Mucosa of gallbladder (tissue), 1 donor: ENCODE measurements around the gene LRRC32. TPM values are rescaled to one million over a fixed set of nuclear protein-coding genes. Genes with fewer than 3 reads are reported as not detected.

Experiments used
- DNase-seq: peaks from one replicate; pipeline ENCODE4 v3.0.0-alpha.2; 2020; ENCODE audit warnings: low spot score
- total RNA-seq: library from RNA; stranded (reverse); gene quantifications from one replicate; pipeline ENCODE4 v1.2.1, GENCODE V29; 2021
- donor health status: DM: no; HTN: no; CAD: no.

LRRC32 gene
- total RNA-seq, 1 donor from 2014 or later = 33.2 TPM

GRCh38 chr11:76662656-76663485, 7.7 kb downstream of the LRRC32 start:
- no peak for DNase-seq

- no peak for DNase-seq
Measured at GRCh38 chr11:76661834-76662434, 8.6 kb downstream of the LRRC32 start.

GRCh38 chr11:76661306-76661751, 9.2 kb downstream of the LRRC32 start:
- no peak for DNase-seq

- no peak for DNase-seq
Measured at GRCh38 chr11:76660533-76661305, 9.8 kb downstream of the LRRC32 start.

GRCh38 chr11:76659672-76660532, 10.6 kb downstream of the LRRC32 start:
- DNase-seq = no peak

- DNase-seq = no peak
Measured at GRCh38 chr11:76658651-76659650, 11.6 kb downstream of the LRRC32 start.

- no peak for DNase-seq
Measured at GRCh38 chr11:76658231-76658630, 12.3 kb downstream of the LRRC32 start.

GRCh38 chr11:76657187-76658170, 13.1 kb downstream of the LRRC32 start:
- no peak for DNase-seq

GRCh38 chr11:76656571-76657081, 13.9 kb downstream of the LRRC32 start:
- DNase-seq = no peak

GRCh38 chr11:76656050-76656531, 14.5 kb downstream of the LRRC32 start:
- DNase-seq = no peak

- DNase-seq = no peak
Measured at GRCh38 chr11:76655501-76656049, 15.0 kb downstream of the LRRC32 start.

GRCh38 chr11:76654980-76655379, 15.6 kb downstream of the LRRC32 start:
- DNase-seq = no peak

GRCh38 chr11:76654298-76654851, 16.2 kb downstream of the LRRC32 start:
- DNase-seq = peak; percentile 64

- DNase-seq = peak; percentile 57
Measured at GRCh38 chr11:76653674-76654284, 16.8 kb downstream of the LRRC32 start.

- DNase-seq = no peak
Measured at GRCh38 chr11:76653012-76653673, 17.4 kb downstream of the LRRC32 start.

GRCh38 chr11:76649851-76650372, 20.6 kb downstream of the LRRC32 start:
- no peak for DNase-seq

GRCh38 chr11:76649011-76649410, 21.5 kb downstream of the LRRC32 start:
- DNase-seq = no peak
